Esophagus squamous epithelium (tissue), 5 donors: ENCODE results near the gene JAM3. TPM values are rescaled to one million over a fixed set of nuclear protein-coding genes. Genes with fewer than 3 reads are reported as not detected.

Source experiments
- DNase-seq: peaks from one replicate; lab custom pipeline; 2025; lab: John Stamatoyannopoulos, UW
- H3K27ac ChIP-seq, 4 donors: fragments of 200-600 bp; sonication (generic); one replicate each; pipeline ENCODE4 v1.5.1; 2016 to 2019; ENCODE audit warnings: mild to moderate bottlenecking in 1 of 4
- H3K27me3 ChIP-seq, 4 donors: fragments of 200-600 bp; sonication (generic); 1 replicate in 3 of 4; 2 replicates in 1 of 4; pipeline versions ENCODE4 v1.5.1 to v1.6.0; 2017 to 2021; ENCODE audit warnings: antibody characterized with exemption in 1 of 4
- H3K36me3 ChIP-seq, 3 donors: fragments of 200-600 bp; sonication (generic); one replicate each; pipeline ENCODE4 v1.5.1; 2016 to 2019
- H3K4me1 ChIP-seq, 3 donors: fragments of 200-600 bp; sonication (generic); one replicate each; pipeline ENCODE4 v1.5.1; 2017 to 2019
- H3K4me3 ChIP-seq, 4 donors: fragments of 200-600 bp; sonication (generic); 1 replicate in 3 of 4; 2 replicates in 1 of 4; pipeline ENCODE4 v1.5.1; 2016 to 2019; ENCODE audit warnings: mild to moderate bottlenecking in 2 of 4, moderate library complexity in 1 of 4
- H3K9me3 ChIP-seq, 3 donors: fragments of 200-600 bp; sonication (generic); one replicate each; pipeline ENCODE4 v1.5.1; 2016 to 2019
- POLR2A ChIP-seq, 4 donors: fragments of 450-650 bp; IDR thresholded peaks; one replicate each; pipeline ENCODE4 v1.6.1; 2017; ENCODE audit warnings: antibody characterized with exemption in 4 of 4, mild to moderate bottlenecking in 4 of 4, moderate library complexity in 3 of 4
- WGBS, 2 donors: methylation state at CpG; one replicate each; pipeline ENCODE4 v1.1.5; 2018; 5-methylcytosine and 5-hydroxymethylcytosine counted together
- intact Hi-C: fragments of 100-400 bp; cut with DNase I; formaldehyde crosslinking; loops from one replicate; pipeline ENCODE4 v1.15.0; 2022
- total RNA-seq, 4 donors: library from RNA; depleted of rRNA; stranded (reverse); fragments of >200 nt; gene quantifications; one replicate each; pipeline ENCODE4 v1.1.0, GENCODE V29; 2016
- TF ChIP-seq, protein P1 (sequence below), 6 experiments: fragments of 450-650 bp in 4 of 6; fragments of 200-600 bp in 2 of 6; sonication (generic) in 2 of 6; IDR thresholded peaks; one replicate each; pipeline ENCODE4 v1.5.1; 2016 to 2019; ENCODE audit warnings: antibody characterized with exemption in 6 of 6, mild to moderate bottlenecking in 4 of 6, moderate library complexity in 4 of 6
- donor health status: DM: yes; HTN: yes; CAD: no.

JAM3 gene
- total RNA-seq, 4 donors from 2014 or later = 1.6 to 21.4 (median 7.9) TPM

- DNase-seq = no peak
- intact Hi-C loops = no loop called here
- no peaks in the 10 kb centered on the region for H3K27me3 ChIP-seq
- TF ChIP-seq, protein P1, sequence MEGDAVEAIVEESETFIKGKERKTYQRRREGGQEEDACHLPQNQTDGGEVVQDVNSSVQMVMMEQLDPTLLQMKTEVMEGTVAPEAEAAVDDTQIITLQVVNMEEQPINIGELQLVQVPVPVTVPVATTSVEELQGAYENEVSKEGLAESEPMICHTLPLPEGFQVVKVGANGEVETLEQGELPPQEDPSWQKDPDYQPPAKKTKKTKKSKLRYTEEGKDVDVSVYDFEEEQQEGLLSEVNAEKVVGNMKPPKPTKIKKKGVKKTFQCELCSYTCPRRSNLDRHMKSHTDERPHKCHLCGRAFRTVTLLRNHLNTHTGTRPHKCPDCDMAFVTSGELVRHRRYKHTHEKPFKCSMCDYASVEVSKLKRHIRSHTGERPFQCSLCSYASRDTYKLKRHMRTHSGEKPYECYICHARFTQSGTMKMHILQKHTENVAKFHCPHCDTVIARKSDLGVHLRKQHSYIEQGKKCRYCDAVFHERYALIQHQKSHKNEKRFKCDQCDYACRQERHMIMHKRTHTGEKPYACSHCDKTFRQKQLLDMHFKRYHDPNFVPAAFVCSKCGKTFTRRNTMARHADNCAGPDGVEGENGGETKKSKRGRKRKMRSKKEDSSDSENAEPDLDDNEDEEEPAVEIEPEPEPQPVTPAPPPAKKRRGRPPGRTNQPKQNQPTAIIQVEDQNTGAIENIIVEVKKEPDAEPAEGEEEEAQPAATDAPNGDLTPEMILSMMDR (IDR thresholded peaks at IDR 0.05) = no peak
- TF ChIP-seq POLR2A (IDR thresholded peaks at IDR 0.05) = no peak
- WGBS, 2 donors = 77 to 81% methylated on average over 3 to 7 of the region's 9 CpGs
- H3K36me3 ChIP-seq = no peaks in the 10 kb centered on the region
- no peak overlapping the region for H3K27ac ChIP-seq
- H3K4me1 ChIP-seq = peaks cover 0 to 9% (median 6%) of the 10 kb centered on the region in 3 donors
- H3K4me3 ChIP-seq = no peak overlapping the region
- H3K9me3 ChIP-seq = no peaks in the 10 kb centered on the region
Observed at GRCh38 chr11:134138376-134138775, 69.5 kb downstream of the JAM3 start.

- no peak for TF ChIP-seq POLR2A (IDR thresholded peaks at IDR 0.05)
- TF ChIP-seq, protein P1 (IDR thresholded peaks at IDR 0.05) = no peak
Observed at GRCh38 chr11:134139303-134139872, 70.5 kb downstream of the JAM3 start.

DNA sequence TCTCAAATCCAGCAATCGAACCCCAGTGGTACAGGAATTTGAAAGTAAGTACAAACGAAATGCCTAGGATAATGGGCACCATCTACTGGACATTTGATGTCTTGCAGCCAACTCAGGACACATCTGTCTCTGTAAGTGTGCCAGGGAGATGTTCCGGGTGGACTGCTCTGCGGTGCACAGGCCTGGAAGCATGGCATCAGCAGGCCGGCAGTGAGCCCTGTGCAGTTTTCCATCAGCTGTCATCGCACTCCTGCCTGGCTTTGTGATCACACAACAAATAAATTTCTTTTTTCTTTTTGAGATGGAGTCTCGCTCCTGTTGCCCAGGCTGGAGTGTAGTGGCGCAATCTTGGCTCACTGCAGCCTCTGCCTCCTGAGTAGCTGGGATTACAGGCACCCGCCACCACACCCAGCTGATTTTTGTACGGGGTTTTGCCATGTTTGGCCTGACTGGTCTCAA, 71.0 kb downstream of the JAM3 start:
- TF ChIP-seq, protein P1 (IDR thresholded peaks at IDR 0.05) = peak; percentile 46 to 81 (median 73)
- no peak for TF ChIP-seq POLR2A (IDR thresholded peaks at IDR 0.05)
- no peak overlapping the region for H3K4me3 ChIP-seq
- intact Hi-C loops = loop anchor here (5.0 kb wide), 1 partner anchor 88 kb away; no protein-coding TSS in a partner anchor
- peak overlapping the region in 3 of 4 donors; percentile 42 to 59 (median 55) for H3K27ac ChIP-seq
- WGBS, 2 donors = 41 to 43% methylated on average over 6 to 10 of the region's 10 CpGs
- H3K36me3 ChIP-seq = peaks cover 0 to 10% (median 0%) of the 10 kb centered on the region in 3 donors
- no peak for DNase-seq
- H3K9me3 ChIP-seq = no peaks in the 10 kb centered on the region
- H3K27me3 ChIP-seq = no peaks in the 10 kb centered on the region
- peaks cover 0 to 9% (median 6%) of the 10 kb centered on the region in 3 donors for H3K4me1 ChIP-seq

More at GRCh38 chr11:134139303-134139872, 70.5 kb downstream of the JAM3 start:
- intact Hi-C loops = no loop called here
- Histone ChIP-seq H3K9me3 (no peaks in the 10 kb centered on the region), H3K27ac (peak overlapping the region in 3 of 4 donors; percentile 42 to 59 (median 55)), H3K27me3 (no peaks in the 10 kb centered on the region), H3K4me3 (no peak overlapping the region), H3K4me1 (peaks cover 0 to 9% (median 6%) of the 10 kb centered on the region in 3 donors), H3K36me3 (peaks cover 0 to 7% (median 0%) of the 10 kb centered on the region in 3 donors)
- no peak for DNase-seq
- 61 to 66% methylated on average over 12 of the region's 12 CpGs for WGBS, 2 donors

DNA sequence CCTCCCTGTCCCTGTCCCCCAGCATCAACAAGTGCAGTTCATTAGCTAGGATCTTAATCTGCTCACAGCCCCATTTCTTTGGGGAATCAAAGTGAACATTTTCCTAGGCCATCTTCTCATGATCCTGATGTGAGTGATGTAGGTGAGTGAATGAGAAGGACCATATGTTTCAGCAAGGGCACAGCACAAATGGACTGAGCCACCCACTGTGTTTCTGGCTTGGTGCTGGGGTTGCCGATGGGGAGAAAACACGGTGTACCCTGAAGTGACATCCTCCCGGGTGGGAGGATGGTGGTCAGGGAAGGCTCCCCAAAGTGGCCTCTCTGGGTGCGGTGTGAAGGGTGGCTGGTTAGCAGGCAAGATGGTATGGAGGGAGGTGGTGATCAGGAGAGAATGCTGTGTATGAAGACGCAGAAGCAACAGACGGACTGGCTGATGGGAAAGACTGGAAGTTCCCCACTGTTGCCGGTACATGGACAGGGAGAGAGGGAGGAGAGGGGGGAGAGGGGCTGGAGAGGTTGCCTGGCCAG, 72.2 kb downstream of the JAM3 start:
- intact Hi-C loops = loop anchor here (5.0 kb wide), 1 partner anchor 89 kb away; no protein-coding TSS in a partner anchor
- no peaks in the 10 kb centered on the region for H3K27me3 ChIP-seq
- no peaks in the 10 kb centered on the region for H3K9me3 ChIP-seq
- TF ChIP-seq POLR2A (IDR thresholded peaks at IDR 0.05) = no peak
- TF ChIP-seq, protein P1 (IDR thresholded peaks at IDR 0.05) = no peak
- H3K27ac ChIP-seq = no peak overlapping the region
- H3K4me3 ChIP-seq = no peak overlapping the region
- peaks cover 0 to 9% (median 6%) of the 10 kb centered on the region in 3 donors for H3K4me1 ChIP-seq
- peaks cover 0 to 19% (median 0%) of the 10 kb centered on the region in 3 donors for H3K36me3 ChIP-seq
- no peak for DNase-seq
- 77 to 93% methylated on average over 6 to 7 of the region's 7 CpGs for WGBS, 2 donors

DNA sequence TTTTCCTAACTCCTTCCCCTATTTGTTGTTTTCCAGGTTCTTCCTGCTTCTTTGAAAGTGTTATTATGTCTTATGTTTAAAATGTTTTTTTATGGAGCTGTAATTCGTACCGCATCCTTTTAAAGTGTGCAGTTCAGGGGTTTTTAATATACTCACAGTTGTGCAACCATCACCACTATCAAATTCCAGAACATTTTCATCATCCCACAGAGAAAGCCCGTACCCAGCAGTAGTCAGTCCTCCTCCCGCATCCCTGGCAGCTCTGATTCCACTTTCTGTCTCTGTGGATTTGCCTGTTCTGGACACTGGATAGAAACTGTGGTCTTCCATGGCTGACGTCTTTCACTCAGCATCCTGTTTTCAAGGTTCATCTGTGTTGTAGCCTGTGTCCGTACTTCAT, 73.7 kb downstream of the JAM3 start:
- no peak for TF ChIP-seq POLR2A (IDR thresholded peaks at IDR 0.05)
- TF ChIP-seq, protein P1 (IDR thresholded peaks at IDR 0.05) = no peak
- Histone ChIP-seq H3K27ac (no peak overlapping the region), H3K9me3 (no peaks in the 10 kb centered on the region), H3K27me3 (no peaks in the 10 kb centered on the region), H3K36me3 (peaks cover 0 to 25% (median 0%) of the 10 kb centered on the region in 3 donors), H3K4me3 (no peak overlapping the region), H3K4me1 (peaks cover 0 to 9% (median 6%) of the 10 kb centered on the region in 3 donors)
- DNase-seq = no peak
- intact Hi-C loops = loop anchor here (5.0 kb wide), 1 partner anchor 90 kb away; no protein-coding TSS in a partner anchor
- WGBS, 2 donors = 86 to 91% methylated on average over 6 of the region's 6 CpGs
